NCI-H748 (cell line): ENCODE data around the gene KLHL29.

Experiments used
- DNase-seq: peaks from one replicate; lab custom pipeline; 2025; ENCODE audit not compliant: unreplicated experiment; lab: John Stamatoyannopoulos, UW

The KLHL29 gene

DNA sequence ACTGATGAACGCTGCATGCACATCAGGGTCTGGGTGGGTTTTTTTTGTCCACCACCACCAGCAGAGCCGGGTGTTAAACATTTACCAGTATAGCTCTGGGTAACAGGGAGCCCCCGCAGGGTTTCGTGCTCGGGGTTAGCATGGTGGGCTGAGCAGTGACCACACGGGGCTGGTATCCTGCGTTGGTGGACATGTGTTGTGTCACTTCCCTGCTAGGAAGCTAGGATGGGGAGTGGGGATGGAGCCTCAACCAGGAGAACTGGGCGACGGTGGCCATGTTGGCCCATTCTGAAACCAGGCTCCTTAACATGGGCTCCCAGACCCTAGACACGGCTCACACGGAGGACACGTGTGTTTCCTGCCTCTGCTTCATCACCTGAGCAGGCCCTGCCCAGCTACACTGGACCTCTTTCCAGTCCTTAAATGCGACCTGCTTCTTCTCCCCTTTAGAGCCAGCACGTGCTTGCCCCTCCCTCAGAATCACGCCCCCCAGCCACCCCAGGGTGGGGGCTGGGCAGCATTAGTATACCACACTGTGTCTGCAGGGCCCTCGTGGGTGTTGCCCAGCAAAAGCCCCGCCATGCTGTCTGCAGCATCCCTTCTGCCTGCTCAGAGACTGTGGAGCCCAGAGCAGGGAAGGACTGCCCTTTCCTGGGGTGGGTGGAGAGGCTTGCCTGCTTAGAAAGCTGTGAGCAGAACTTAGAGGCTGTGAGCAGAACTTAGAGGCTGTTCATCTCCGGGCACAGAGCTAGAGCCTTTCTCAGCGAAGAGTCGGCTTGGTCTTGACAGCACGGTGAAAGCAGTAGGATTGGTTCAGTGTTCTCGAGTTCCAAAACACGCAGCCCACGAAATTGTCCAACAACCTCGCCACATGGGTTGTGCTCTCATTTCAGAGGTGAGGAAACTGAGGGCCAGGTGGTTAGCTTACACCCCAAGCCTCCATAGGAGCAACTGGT, 142.1 kb downstream of the KLHL29 start:
- DNase-seq, result no peak

GRCh38 chr2:23528171-23528570, 143.2 kb downstream of the KLHL29 start:
- no peak for DNase-seq

GRCh38 chr2:23528690-23529089, 143.7 kb downstream of the KLHL29 start:
- DNase-seq, result no peak

- no peak for DNase-seq
Observed at GRCh38 chr2:23529659-23530058, 144.7 kb downstream of the KLHL29 start.

- DNase-seq, result peak; percentile 84
Observed at GRCh38 chr2:23530206-23530908, 145.4 kb downstream of the KLHL29 start.

- DNase-seq, result no peak
Observed at GRCh38 chr2:23530909-23531276, 145.9 kb downstream of the KLHL29 start.

DNA sequence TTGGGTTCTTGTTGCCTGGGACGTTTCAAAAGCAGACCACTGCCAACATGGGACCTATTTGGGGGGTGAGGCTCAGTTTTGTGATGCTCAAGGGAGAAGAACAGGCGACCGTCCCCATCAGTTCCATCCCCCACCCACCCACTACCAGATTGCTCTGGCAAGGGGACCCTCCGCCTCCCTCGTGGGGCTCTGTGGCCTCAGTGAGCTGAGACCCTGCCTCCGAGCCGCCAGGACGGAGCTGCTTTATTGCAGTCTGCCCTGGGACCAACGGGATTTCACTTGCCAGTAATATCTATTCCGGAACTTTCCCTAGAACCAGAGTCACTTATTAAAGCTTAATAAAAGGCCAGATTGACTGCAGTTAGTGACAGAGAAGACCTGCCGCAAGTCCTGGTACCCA, 146.3 kb downstream of the KLHL29 start:
- no peak for DNase-seq

GRCh38 chr2:23531881-23532280, 146.9 kb downstream of the KLHL29 start:
- no peak for DNase-seq

GRCh38 chr2:23532391-23533337, 147.7 kb downstream of the KLHL29 start:
- DNase-seq, result no peak

GRCh38 chr2:23533338-23533695, 148.3 kb downstream of the KLHL29 start:
- DNase-seq, result no peak

DNA sequence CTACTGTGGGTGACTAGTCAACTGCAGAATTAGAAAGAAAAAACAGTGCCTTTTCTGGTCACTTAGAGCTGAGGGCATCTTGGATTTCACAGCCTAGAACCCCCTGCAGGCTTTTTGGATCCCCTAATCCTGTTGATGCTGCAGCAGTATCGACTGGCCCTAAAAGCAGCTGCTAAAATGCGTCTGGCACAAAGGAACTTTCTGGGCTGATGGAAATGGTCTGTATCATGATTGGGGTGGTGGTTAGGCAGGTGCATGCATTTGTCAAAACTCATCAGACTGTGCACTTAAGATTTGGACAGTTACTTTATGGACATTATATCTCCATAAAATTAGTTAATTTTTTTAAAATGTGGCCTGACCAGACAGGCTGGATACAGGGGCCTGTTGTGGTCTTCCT, 149.8 kb downstream of the KLHL29 start:
- DNase-seq, result no peak

DNA sequence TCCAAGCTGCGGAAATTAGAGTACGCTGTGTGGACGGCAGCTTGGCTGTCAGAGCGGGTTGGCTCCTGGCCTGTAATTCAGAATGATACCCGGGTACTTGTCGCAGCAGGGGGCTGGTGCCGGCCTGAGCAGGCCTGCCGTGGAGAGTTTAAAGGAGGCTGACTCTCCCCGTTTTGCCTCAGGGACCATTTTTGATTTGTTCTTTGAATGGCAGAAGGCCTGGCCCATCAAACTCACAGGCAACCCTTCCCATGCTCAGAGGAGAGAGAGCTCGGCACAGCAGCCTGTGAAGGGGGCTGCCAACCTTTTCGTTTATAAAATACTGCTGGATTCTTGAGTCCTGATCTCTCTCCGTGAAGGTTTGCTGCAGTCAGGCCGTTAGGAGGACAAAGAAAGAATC, 151.3 kb downstream of the KLHL29 start:
- no peak for DNase-seq

DNA sequence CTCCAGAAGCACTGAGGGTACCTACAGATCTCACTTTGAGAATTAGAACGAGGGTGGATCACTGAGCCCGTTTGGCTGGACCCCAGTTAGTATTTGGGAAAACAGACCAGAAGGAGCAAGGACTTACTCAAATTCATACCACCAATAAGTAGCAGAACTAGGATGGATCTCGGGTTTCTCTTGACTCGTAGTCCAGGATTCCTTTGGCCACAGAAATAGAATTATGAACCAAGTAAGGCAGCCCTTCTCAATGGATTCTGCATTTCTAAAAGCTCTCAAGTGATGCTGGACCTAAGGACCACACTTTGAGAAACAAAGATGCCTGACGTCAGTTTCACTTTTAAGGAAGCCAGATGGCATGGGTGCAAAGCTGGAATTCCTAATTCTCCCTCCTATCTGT, 153.0 kb downstream of the KLHL29 start:
- no peak for DNase-seq

- no peak for DNase-seq
Observed at GRCh38 chr2:23538566-23538965, 153.6 kb downstream of the KLHL29 start.

GRCh38 chr2:23540804-23541360, 155.9 kb downstream of the KLHL29 start:
- DNase-seq, result no peak

DNA sequence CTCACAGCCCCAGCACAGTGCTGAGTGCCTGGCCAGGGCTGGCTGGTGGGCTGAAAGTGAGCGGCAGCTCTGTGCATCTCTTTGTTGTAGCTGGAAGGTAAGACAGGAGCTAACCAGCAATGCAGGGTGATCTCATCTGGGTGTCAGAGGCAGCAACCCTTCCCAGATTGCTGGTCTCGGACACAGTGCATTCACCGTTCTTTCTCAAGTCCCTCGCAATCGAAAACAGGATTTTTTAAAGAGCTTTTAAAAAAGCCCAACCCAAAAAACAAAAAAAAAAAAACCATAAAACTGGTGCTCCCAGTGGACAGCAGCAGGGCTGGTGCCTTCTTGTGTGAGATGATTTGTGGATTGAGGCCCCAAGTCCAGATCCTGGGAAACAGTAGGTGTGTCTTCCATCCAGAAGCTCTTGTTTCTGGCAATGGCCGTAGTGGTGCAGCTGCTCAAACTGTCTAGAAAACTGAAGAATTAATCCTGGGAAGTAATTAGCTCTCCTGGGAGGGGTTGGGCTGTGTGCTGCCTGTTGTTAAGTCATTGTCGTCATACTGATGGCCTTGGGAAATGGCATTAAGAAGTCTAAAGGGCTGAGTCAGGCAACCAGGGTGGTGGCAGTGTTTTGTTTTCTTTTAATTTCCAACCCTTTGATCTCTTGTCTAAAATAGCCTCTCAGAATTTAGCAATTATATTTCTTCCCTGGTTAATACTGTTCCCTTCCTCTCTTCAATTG, 156.7 kb downstream of the KLHL29 start:
- peak; percentile 91 for DNase-seq

DNA sequence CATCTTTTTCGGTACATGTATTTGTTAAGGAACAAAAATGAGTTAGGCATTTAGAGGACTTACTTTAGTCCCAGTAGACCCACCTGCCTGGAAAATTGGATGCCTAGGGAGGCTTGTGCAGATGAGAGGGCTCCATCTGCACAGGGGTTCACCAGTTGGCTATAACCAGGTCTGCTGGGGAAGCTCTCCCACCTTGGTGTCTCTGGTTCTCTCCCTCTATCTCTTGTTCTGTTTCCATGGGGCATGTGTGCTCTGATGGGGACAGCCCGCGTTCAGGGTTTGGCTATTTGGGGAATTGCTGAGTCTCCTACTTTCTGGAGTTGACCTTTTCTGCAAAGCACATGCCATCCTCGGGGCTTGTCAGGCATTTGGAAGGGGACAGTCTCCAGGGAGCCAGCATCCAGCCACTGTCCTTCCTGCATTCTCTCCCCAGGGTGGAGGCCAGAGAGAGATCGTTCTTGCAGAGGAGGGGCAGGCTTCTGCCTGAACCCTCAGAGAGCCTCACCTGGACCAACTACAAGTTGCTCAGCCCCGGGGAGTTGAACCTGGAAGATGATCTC, 157.3 kb downstream of the KLHL29 start:
- peak; percentile 69 for DNase-seq

DNA sequence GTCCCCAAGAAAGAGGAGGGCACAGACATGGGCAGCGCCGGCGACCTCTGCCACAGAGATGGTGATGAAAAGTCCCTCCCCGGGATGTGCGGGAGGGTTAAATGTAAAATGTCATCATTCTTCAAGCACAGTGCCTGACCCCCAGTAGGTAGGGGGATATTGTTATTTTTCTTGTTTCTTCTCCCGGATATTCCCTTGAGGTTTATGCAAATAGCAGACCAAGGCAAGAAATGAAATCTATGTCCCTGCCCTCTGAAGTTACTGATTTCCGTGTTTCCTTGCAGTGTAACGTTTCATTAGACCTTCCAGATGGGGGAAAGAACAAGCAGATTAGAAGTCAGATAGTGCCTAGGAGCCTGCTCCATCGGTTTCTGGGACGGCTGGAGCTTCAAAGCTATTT, 158.3 kb downstream of the KLHL29 start:
- DNase-seq, result no peak

DNA sequence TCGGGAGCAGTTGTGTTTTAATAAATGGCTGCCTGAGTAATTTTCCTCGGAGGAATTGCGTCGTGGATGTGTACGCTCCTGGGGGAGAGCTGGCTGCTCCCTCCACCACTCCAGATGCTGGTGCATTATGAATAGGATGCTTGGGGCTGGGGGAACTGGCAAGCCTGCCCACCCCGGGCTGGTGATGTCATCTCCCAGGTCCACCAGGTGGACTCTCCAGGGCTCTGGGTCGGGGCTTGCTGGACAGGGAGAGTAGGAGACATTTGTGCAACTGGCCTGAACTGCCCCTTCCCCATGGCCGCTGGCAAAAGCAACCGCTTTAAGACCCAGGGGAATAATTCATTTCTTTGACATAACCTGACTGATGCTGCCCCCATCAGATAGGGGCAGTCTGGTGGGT, 158.7 kb downstream of the KLHL29 start:
- DNase-seq, result no peak
